NCI-H446 treated with DMSO at 0.1 percent for 48 hours (cell line): ENCODE results near the gene PHACTR2.

Source experiments
- DNase-seq: peaks from one replicate; lab custom pipeline; 2025; lab: John Stamatoyannopoulos, UW

Gene PHACTR2

GRCh38 chr6:143742070-143742954 is 64.5 kb downstream of the PHACTR2 start:
- no peak for DNase-seq

GRCh38 chr6:143742955-143743255 is 65.1 kb downstream of the PHACTR2 start:
- DNase-seq = no peak

- DNase-seq = peak; percentile 80
These were observed 65.8 kb downstream of the PHACTR2 start for GRCh38 chr6:143743301-143744166.

DNA sequence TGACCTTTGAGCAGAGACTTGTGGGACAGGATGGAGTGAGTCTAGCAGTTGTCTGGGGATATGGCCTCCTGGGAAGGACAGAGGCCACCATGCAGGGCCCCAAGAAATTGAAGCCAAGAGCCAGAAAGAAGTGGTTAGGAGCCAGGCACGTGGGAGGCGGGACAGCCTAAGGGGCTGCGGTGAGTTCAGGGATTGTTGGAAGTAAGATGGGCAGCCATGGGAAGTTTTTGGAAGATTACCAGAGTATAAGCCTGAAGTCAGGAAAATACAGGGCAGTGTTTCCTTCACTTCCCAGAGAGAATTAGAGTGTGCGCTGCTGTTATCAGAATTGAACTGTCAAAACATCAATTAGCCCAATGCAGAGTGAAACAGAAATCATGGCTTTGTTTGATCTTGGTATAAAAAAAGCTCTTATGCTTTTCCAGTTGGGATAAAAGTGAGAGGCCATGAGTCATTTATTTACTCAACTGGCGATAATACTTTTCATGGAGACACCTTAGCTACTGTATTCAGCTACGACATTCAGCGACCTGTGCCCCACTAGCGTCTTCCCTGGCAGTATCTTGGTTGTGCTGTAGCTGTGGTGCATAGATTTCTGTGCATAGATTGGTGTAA is 66.9 kb downstream of the PHACTR2 start:
- peak; percentile 34 for DNase-seq

DNA sequence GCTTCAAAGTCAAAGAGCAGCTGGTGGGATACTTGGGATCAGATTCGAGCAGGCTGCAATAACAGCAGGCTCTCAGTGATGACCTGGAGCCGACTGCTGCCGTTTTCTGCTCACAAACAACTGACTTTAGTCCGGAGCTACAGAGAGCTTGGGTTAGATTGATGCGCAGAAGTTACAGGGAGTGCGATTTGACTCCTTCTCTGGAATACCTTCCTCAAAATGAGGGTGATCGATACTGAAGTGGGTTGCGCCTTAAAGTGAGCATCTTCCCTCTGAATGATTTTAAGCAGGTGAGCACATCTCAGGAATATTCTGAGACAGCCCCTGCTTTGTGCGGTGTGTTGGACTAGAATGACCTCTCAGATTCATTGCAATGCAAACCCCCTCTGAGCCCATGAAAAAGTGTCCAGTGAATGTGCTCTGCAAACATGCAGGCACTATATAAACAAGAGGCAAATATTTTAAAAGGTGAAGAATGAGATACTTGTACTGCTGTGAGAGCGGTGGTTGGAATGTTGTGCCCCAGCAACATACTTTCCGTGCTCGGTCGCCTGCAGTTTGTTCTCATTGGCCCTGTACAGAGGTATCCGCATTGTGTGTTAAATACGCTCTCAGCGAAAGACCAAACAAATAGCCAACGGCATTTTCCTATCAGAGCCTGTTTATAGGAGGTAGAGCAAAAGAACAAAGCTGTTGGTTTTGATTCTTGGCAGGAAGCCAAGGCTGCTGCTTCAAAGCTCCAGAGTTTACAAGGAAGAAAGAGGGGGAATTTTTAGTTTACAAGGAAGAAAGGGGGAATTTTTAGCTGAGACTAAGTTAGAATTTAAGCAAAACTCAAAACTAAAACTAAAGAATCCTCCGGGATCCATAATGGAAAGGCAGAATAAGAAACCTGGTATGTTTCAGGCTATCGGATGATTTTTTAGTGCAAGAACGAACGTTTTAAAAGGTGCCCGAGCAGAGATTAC is 67.7 kb downstream of the PHACTR2 start:
- DNase-seq = no peak

GRCh38 chr6:143746202-143747119 is 68.7 kb downstream of the PHACTR2 start:
- DNase-seq = no peak

GRCh38 chr6:143747347-143747842 is 69.6 kb downstream of the PHACTR2 start:
- no peak for DNase-seq

GRCh38 chr6:143749891-143750290 is 72.1 kb downstream of the PHACTR2 start:
- DNase-seq = no peak

DNA sequence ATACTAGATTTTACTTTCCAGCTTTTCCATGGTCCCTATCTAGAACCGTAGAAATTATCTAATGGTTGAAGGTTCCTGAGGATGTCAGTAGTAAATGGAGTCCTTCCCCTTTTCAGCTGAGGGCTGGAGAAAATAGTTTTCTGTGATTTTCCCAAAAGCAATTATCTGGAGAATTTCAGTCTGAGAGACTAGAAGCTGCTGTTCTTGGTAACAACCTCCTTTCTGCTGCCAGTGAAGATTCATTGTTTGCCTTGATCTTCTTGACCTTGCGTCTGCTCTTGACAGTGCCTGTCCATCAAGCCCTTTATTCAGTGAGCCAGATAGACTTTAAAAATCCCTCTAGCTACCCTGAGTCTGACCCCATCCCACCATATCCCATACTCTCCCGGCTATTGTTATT is 73.1 kb downstream of the PHACTR2 start:
- DNase-seq = no peak

GRCh38 chr6:143752459-143752858 is 74.7 kb downstream of the PHACTR2 start:
- no peak for DNase-seq

GRCh38 chr6:143753678-143754077 is 75.9 kb downstream of the PHACTR2 start:
- no peak for DNase-seq

DNA sequence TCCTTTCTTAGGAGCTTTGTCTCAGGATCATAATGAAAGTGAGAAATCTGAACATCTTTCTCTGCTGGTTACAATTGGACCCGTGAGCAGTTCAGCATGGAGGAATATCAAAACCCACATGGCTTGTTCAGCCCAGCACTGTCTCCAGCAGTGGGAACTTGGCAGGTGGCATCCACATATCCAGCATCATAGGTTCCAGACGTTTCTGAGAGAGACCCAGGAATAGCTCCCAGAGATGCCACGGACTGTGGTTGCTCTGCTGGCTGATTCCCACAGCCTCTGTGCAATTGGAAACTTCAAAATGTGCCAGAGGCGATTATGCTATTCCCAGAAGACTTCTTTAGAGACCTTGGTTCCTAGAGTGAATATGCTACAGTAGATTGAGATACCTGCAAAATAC is 76.4 kb downstream of the PHACTR2 start:
- no peak for DNase-seq

DNA sequence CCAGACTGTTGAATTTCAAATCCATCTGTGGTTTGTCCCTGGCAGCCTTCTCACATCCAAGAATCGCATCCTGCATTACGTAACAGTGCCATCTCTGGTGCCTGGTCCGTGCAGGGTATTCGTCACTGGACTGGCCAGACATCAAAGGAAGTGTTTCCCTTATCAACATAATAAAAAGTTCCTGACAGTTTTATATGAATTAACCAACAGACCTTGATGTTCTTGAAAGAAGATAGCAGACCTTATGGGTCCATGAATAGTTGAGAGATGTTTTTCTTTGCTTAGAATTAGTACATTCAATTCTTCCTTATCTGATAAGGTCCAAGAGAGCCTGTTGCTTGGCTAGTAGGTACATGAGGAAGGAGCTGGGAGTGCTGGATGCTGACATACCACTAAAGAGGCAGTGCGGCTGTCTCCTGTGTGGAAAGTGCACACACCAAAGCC is 77.6 kb downstream of the PHACTR2 start:
- no peak for DNase-seq

DNA sequence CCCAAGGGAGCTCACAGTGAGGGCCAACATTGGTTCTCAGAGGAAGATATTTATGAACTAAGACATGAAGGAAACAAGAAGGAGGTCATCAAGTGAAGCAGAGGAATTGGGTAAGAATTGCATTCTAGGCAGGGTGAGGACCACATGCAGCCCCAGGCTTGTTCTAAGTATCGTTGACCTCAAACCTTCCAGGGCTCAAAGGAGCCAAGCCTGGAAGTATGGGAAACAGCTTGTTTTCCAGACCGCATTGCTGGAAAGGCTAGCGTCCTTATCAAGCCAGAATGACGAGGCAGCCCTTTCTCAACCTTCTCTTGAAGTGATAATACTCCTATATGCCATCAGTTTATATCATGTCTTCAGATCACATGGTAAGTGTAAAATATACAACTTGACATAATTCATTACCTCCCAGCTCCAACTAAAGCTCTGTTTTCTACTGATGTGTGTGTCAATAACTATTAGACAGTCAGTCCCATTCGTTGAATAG is 79.6 kb downstream of the PHACTR2 start:
- no peak for DNase-seq

DNA sequence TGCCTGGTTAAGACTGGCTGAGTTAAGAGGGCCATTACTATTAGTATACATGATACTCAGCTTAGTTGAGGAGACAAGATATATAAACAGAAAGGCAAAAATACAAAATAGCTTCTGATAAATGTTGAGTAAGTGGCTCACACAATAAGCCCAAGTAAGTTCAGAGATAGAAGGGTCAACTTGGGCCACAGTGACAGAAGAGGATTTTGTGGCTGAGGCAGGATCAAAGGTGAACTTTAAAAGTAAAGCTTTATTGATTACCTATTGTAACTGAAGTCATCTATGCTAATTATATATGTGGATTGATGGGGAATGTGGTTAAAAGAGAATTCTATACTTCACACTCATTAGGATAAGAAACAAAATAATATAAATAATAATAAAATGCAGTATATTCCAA is 80.8 kb downstream of the PHACTR2 start:
- no peak for DNase-seq

- DNase-seq = no peak
These were observed 81.9 kb downstream of the PHACTR2 start for GRCh38 chr6:143759666-143760065.

DNA sequence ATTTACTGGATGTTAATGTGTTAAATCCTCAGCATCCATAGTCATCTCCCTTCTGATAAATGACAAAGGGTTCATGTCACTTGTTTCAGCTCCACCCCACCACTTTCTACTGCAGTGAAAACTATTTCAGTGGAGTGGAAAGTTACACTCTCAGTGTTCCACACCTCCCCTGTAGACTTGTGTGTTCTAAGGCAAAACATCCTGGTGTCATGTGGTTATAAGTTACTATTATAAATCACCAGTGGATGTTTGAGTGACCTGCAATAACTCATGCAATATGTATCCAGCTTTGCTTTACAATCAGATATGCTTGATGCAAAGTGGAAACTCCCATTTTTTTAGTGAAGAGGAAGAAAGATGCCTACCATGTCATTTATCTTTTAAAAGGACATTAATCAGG is 83.3 kb downstream of the PHACTR2 start:
- no peak for DNase-seq

DNA sequence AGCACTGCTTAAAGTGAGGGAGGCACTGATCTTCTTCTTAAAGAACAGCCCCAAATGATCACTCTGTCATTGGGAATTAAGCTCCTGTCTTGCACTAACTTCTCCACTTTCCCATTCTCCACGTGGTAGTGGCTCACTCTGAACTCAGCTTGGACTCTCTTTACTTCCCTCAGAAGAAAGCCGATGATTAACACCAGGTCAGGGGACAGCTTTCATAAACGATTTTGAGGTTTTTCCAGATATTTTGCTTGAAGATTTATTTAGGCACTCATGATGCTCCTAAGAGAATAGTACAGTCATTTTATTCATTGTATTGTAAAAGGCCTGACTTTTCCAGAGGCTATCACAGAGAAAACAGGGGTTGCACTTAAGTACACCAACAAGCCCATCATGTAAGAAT is 84.4 kb downstream of the PHACTR2 start:
- no peak for DNase-seq

- no peak for DNase-seq
These were observed 87.8 kb downstream of the PHACTR2 start for GRCh38 chr6:143765422-143766184.
